GM12891 (cell line): ENCODE data around the gene SRMS.

Source experiments
- POLR2A ChIP-seq: IDR thresholded peaks from 2 replicates; pipeline ENCODE4 v1.6.1; 2011; ENCODE audit warnings: low read depth, low read length, control low read depth
- POLR2AphosphoS5 ChIP-seq: IDR thresholded peaks from 2 replicates; pipeline ENCODE4 v1.6.1; 2011; ENCODE audit warnings: low read depth, low read length, control low read depth
- TAF1 ChIP-seq: IDR thresholded peaks from 2 replicates; pipeline ENCODE4 v1.6.1; 2011; ENCODE audit warnings: low read depth, low read length, control low read depth

GRCh38 chr20:63497138-63497945 is 50.2 kb downstream of the SRMS start:
- TF ChIP-seq POLR2A (no peak), TAF1 (no peak), POLR2AphosphoS5 (no peak)
